GM23248 (cell line): ENCODE data around the gene ZNF69.

ENCODE experiments used
- EZH2 ChIP-seq: fragments of 200-600 bp; sonication (generic); IDR thresholded peaks from 2 replicates; pipeline ENCODE4 v1.6.1; 2018; ENCODE audit warnings: antibody characterized with exemption, mild to moderate bottlenecking; ENCODE audit not compliant: insufficient read depth, poor library complexity, severe bottlenecking
- EZH2phosphoT487 ChIP-seq: fragments of 200-600 bp; sonication (generic); IDR thresholded peaks from 2 replicates; pipeline ENCODE4 v1.6.1; 2018; ENCODE audit warnings: antibody characterized with exemption, moderate library complexity, mild to moderate bottlenecking, low read depth; ENCODE audit not compliant: insufficient read depth

- TF ChIP-seq EZH2 = no peak
- TF ChIP-seq EZH2phosphoT487 = no peak
These were observed 55.2 kb downstream of the ZNF69 start for GRCh38 chr19:11942843-11943108.
